Measurements from ENCODE around the gene SYNPO2L.
"Not testable (repeated sequence)": the region's sequence is repeated elsewhere in the genome, so short reads cannot be mapped to it uniquely, and the experiment has no call there.

GRCh38 chr10:73690755-73691154 is 34.9 kb upstream of the SYNPO2L start:
- TF ChIP-seq ELF4 (CRISPR knock-in tag; IDR thresholded peaks at IDR 0.05; ENCODE audit: low read depth); CTCF (IDR thresholded peaks at IDR 0.05); ATF6 (CRISPR knock-in tag; IDR thresholded peaks at IDR 0.05); ATF3 (CRISPR knock-in tag; conservative IDR thresholded peaks at IDR 0.05); MYBL2 (CRISPR knock-in tag; IDR thresholded peaks at IDR 0.05); JAZF1 (CRISPR knock-in tag; IDR thresholded peaks at IDR 0.05); ZNF512 (CRISPR knock-in tag; IDR thresholded peaks at IDR 0.05; ENCODE audit: borderline replicate concordance); ATF2 (CRISPR knock-in tag; IDR thresholded peaks at IDR 0.05; ENCODE audit: borderline replicate concordance, low read depth): not testable (repeated sequence)

All from WTC11 (cell line).